GM18870 (cell line): ENCODE data around the gene NUP93.
"Not testable (repeated sequence)": the region's sequence is repeated elsewhere in the genome, so short reads cannot be mapped to it uniquely, and the experiment has no call there.

Experiments
- ATAC-seq: cut with Tn5 transposase; IDR thresholded peaks from one replicate; pipeline ENCODE4 v1.9.1; 2021; ENCODE audit warnings: moderate library complexity; ENCODE audit not compliant: unreplicated experiment

NUP93 gene

GRCh38 chr16:56811602-56812001 lies 81.7 kb downstream of the NUP93 start:
- ATAC-seq, result not testable (repeated sequence)

GRCh38 chr16:56812884-56813283 lies 83.0 kb downstream of the NUP93 start:
- ATAC-seq, result no peak

GRCh38 chr16:56814537-56815432 lies 84.9 kb downstream of the NUP93 start:
- no peak for ATAC-seq

GRCh38 chr16:56815721-56816120 lies 85.8 kb downstream of the NUP93 start:
- ATAC-seq, result no peak

GRCh38 chr16:56817056-56817455 lies 87.1 kb downstream of the NUP93 start:
- no peak for ATAC-seq

GRCh38 chr16:56817938-56818337 lies 88.0 kb downstream of the NUP93 start:
- ATAC-seq, result no peak

- ATAC-seq, result no peak
Measured at GRCh38 chr16:56823081-56823733, 93.3 kb downstream of the NUP93 start.

- no peak for ATAC-seq
Measured at GRCh38 chr16:56824331-56824730, 94.4 kb downstream of the NUP93 start.

GRCh38 chr16:56824804-56825203 lies 94.9 kb downstream of the NUP93 start:
- no peak for ATAC-seq

- ATAC-seq, result no peak
Measured at GRCh38 chr16:56825826-56826225, 95.9 kb downstream of the NUP93 start.

GRCh38 chr16:56828647-56829046 lies 98.7 kb downstream of the NUP93 start:
- ATAC-seq, result no peak

- ATAC-seq, result no peak
Measured at GRCh38 chr16:56830669-56831068, 100.7 kb downstream of the NUP93 start.

- ATAC-seq, result no peak
Measured at GRCh38 chr16:56832768-56833167, 102.8 kb downstream of the NUP93 start.

GRCh38 chr16:56833243-56833970 lies 103.5 kb downstream of the NUP93 start:
- no peak for ATAC-seq

- ATAC-seq, result no peak
Measured at GRCh38 chr16:56835320-56835719, 105.4 kb downstream of the NUP93 start.

- no peak for ATAC-seq
Measured at GRCh38 chr16:56836410-56837230, 106.7 kb downstream of the NUP93 start.

GRCh38 chr16:56838622-56839337 lies 108.9 kb downstream of the NUP93 start:
- no peak for ATAC-seq

- ATAC-seq, result no peak
Measured at GRCh38 chr16:56841233-56841632, 111.3 kb downstream of the NUP93 start.

- ATAC-seq, result no peak
Measured at GRCh38 chr16:56841659-56842058, 111.7 kb downstream of the NUP93 start.

GRCh38 chr16:56842133-56842532 lies 112.2 kb downstream of the NUP93 start:
- ATAC-seq, result no peak
